ENCODE results near the gene ATM. TPM values are rescaled to one million over a fixed set of nuclear protein-coding genes. Genes with fewer than 3 reads are reported as not detected.
"Not testable (repeated sequence)": the region's sequence is repeated elsewhere in the genome, so short reads cannot be mapped to it uniquely, and the experiment has no call there.

ATM gene
- total RNA-seq, 1 donor from 2014 or later = 72.1 TPM

GRCh38 chr11:108388576-108388975, 165.7 kb downstream of the ATM start:
- no peaks in the 10 kb centered on the region for H3K36me3 Mint-ChIP-seq (ENCODE audit: unreplicated experiment)
- H3K27me3 Mint-ChIP-seq (ENCODE audit: unreplicated experiment) = no peaks in the 10 kb centered on the region
- DNase-seq (ENCODE audit: extremely low spot score, unreplicated experiment) = no peak
- no peaks in the 10 kb centered on the region for H3K9me3 Mint-ChIP-seq (ENCODE audit: unreplicated experiment)
- no peaks in the 10 kb centered on the region for H3K4me1 Mint-ChIP-seq (ENCODE audit: unreplicated experiment)
- H3K4me3 Mint-ChIP-seq (ENCODE audit: unreplicated experiment) = no peak overlapping the region
- TF ChIP-seq, protein P1, sequence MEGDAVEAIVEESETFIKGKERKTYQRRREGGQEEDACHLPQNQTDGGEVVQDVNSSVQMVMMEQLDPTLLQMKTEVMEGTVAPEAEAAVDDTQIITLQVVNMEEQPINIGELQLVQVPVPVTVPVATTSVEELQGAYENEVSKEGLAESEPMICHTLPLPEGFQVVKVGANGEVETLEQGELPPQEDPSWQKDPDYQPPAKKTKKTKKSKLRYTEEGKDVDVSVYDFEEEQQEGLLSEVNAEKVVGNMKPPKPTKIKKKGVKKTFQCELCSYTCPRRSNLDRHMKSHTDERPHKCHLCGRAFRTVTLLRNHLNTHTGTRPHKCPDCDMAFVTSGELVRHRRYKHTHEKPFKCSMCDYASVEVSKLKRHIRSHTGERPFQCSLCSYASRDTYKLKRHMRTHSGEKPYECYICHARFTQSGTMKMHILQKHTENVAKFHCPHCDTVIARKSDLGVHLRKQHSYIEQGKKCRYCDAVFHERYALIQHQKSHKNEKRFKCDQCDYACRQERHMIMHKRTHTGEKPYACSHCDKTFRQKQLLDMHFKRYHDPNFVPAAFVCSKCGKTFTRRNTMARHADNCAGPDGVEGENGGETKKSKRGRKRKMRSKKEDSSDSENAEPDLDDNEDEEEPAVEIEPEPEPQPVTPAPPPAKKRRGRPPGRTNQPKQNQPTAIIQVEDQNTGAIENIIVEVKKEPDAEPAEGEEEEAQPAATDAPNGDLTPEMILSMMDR (IDR thresholded peaks at IDR 0.05) = no peak
- H3K27ac Mint-ChIP-seq (ENCODE audit: unreplicated experiment) = no peak overlapping the region

DNA sequence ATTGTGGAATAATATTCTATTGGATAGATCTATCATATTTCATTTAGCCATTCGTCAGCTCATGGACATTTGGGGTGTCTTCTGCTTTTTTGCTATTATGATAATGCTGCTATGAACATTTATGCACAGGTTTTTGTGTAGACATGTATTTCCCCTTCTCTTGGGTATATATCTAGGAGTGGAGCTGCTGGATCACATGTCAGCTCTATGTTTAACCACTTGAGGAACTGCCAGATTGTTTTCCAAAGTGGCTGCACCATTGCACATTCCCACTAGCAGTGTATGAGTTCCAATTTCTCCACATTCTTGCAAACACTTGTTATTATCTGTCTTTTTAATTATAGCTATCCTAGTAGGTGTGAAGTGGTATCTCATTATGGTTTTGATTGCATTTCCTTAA, 169.5 kb downstream of the ATM start:
- Mint-ChIP-seq H3K27me3 (ENCODE audit: unreplicated experiment) (no peaks in the 10 kb centered on the region), H3K27ac (ENCODE audit: unreplicated experiment) (no peak overlapping the region), H3K4me3 (ENCODE audit: unreplicated experiment) (no peak overlapping the region), H3K36me3 (ENCODE audit: unreplicated experiment) (no peaks in the 10 kb centered on the region), H3K9me3 (ENCODE audit: unreplicated experiment) (no peaks in the 10 kb centered on the region), H3K4me1 (ENCODE audit: unreplicated experiment) (no peaks in the 10 kb centered on the region)
- DNase-seq (ENCODE audit: extremely low spot score, unreplicated experiment) = no peak
- TF ChIP-seq, protein P1 (IDR thresholded peaks at IDR 0.05) = no peak

DNA sequence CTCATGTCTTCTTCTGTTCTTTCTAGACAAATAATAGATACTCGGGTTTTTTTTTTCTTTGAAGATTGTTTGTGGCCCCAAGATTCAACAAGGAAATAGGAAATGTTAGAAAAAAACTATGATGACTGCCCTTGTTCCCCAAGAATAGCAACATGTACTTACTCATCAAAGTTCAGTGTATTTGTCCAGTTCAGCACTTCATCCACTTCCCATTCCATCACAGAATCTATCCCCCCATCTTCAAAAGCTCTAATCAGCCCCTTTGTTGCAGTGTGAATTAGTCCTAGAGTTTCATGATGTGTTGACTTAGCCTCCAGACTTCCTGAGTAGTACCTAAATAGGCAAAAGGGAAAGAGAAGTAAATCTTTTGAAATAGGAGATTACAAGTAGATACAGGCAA, 170.2 kb downstream of the ATM start:
- TF ChIP-seq, protein P1 (IDR thresholded peaks at IDR 0.05) = no peak
- Mint-ChIP-seq H3K27me3 (ENCODE audit: unreplicated experiment) (no peaks in the 10 kb centered on the region), H3K4me3 (ENCODE audit: unreplicated experiment) (no peak overlapping the region), H3K36me3 (ENCODE audit: unreplicated experiment) (no peaks in the 10 kb centered on the region), H3K9me3 (ENCODE audit: unreplicated experiment) (no peaks in the 10 kb centered on the region), H3K27ac (ENCODE audit: unreplicated experiment) (no peak overlapping the region), H3K4me1 (ENCODE audit: unreplicated experiment) (no peaks in the 10 kb centered on the region)
- no peak for DNase-seq (ENCODE audit: extremely low spot score, unreplicated experiment)

- H3K4me3 Mint-ChIP-seq (ENCODE audit: unreplicated experiment) = no peak overlapping the region
- no peaks in the 10 kb centered on the region for H3K9me3 Mint-ChIP-seq (ENCODE audit: unreplicated experiment)
- H3K27ac Mint-ChIP-seq (ENCODE audit: unreplicated experiment) = no peak overlapping the region
- H3K27me3 Mint-ChIP-seq (ENCODE audit: unreplicated experiment) = no peaks in the 10 kb centered on the region
- no peak for DNase-seq (ENCODE audit: extremely low spot score, unreplicated experiment)
- no peaks in the 10 kb centered on the region for H3K4me1 Mint-ChIP-seq (ENCODE audit: unreplicated experiment)
- TF ChIP-seq, protein P1 (IDR thresholded peaks at IDR 0.05) = no peak
- no peaks in the 10 kb centered on the region for H3K36me3 Mint-ChIP-seq (ENCODE audit: unreplicated experiment)
Measured at GRCh38 chr11:108394744-108395284, 171.9 kb downstream of the ATM start.

DNA sequence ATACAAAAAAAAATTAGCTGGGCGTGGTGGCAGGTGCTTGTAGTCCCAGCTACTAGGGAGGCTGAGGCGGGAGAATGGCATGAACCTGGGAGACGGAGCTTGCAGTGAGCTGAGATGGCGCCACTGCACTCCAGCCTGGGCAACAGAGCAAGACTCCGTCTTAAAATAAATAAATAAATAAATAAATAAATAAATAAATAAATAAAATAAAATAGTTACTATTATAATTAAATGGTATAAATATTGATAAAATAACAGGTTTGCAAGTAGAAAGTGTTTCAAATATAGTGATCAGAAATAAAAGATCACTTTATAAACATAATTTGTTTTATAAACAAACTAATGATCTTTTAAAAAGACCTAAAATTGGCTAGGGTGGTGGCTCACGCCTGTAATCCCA, 173.8 kb downstream of the ATM start:
- not testable (repeated sequence) for H3K36me3 Mint-ChIP-seq (ENCODE audit: unreplicated experiment); H3K27ac Mint-ChIP-seq (ENCODE audit: unreplicated experiment); H3K9me3 Mint-ChIP-seq (ENCODE audit: unreplicated experiment); H3K4me3 Mint-ChIP-seq (ENCODE audit: unreplicated experiment); DNase-seq (ENCODE audit: extremely low spot score, unreplicated experiment); H3K27me3 Mint-ChIP-seq (ENCODE audit: unreplicated experiment); H3K4me1 Mint-ChIP-seq (ENCODE audit: unreplicated experiment)

- DNase-seq (ENCODE audit: extremely low spot score, unreplicated experiment) = no peak
- no peaks in the 10 kb centered on the region for H3K36me3 Mint-ChIP-seq (ENCODE audit: unreplicated experiment)
- no peak overlapping the region for H3K27ac Mint-ChIP-seq (ENCODE audit: unreplicated experiment)
- TF ChIP-seq, protein P1 (IDR thresholded peaks at IDR 0.05) = no peak
- no peaks in the 10 kb centered on the region for H3K4me1 Mint-ChIP-seq (ENCODE audit: unreplicated experiment)
- no peaks in the 10 kb centered on the region for H3K27me3 Mint-ChIP-seq (ENCODE audit: unreplicated experiment)
- no peak overlapping the region for H3K4me3 Mint-ChIP-seq (ENCODE audit: unreplicated experiment)
- H3K9me3 Mint-ChIP-seq (ENCODE audit: unreplicated experiment) = no peaks in the 10 kb centered on the region
Measured at GRCh38 chr11:108398439-108398838, 175.6 kb downstream of the ATM start.
